Endometrial microvascular endothelial cells (primary cell): ENCODE data around the gene PELO. TPM values are rescaled to one million over a fixed set of nuclear protein-coding genes. Genes with fewer than 3 reads are reported as not detected.

Experiments used
- in situ Hi-C: cut with HindIII; loops from 2 replicates; pipeline ENCODE4 v1.10.0; 2017; ENCODE audit warnings: low sequenced_read_pairs, low pct_unique_long_range_greater_than_20kb; ENCODE audit errors: inconsistent ontology term
- total RNA-seq: library from RNA; depleted of rRNA; stranded (reverse); fragments of >200 nt; gene quantifications from one replicate; pipeline ENCODE4 v1.2.3, GENCODE V29; 2015; ENCODE audit errors: inconsistent ontology term

The PELO gene
- total RNA-seq, 1 donor from 2014 or later = 15.2 TPM

DNA sequence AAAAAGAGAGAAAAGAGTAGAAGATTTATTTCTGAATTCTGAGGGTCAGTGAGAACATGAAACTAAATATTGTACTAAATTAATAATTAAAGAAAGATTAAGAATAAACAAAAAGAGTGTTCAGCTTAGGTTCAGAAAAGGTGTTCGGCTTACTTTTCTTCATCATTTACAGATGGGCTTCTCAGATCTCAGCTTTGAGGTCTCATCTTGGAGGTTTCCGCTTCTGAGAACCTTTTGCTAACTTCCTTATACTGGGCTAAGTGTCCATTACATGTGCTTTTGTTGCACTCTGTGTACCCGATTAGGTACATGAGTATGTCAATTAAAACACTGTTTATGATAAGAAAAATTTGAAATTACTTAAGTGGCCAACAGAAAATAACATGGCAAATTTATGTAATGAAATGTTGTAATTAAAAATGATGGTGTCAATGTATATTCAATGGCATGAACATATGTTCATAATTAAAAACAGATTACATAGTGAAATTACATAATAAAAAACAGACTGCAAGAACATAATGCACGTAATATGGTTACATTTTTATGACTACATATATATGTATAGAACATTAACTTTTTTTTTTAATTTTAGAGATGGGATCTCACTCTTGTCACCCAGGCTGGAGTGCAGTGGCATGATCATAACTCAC is 17.3 kb upstream of the PELO start:
- in situ Hi-C loops = no loop called here

- in situ Hi-C loops = no loop called here
These were observed 16.2 kb upstream of the PELO start for GRCh38 chr5:52771343-52772039.

GRCh38 chr5:52772668-52773067 is 15.0 kb upstream of the PELO start:
- in situ Hi-C loops = no loop called here

DNA sequence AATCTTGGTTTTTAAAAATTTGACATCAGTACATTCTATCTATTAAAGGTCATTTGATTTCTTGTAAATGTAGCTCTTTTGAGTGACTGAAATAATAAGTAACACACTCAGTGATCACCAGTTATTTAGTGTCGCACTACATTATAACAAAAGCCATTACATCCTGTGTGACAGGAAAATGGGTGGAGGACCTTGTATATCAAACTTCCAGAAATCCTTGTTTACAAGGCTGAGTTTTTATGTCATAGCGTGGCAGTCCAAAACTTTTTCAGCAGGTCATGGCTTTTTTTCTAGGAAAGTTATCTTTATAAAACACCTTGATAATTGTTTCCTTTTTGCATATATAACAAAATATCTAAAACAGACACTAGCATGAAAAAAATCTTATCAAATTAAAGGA is 14.4 kb upstream of the PELO start:
- in situ Hi-C loops = no loop called here

- in situ Hi-C loops = no loop called here
These were observed 13.7 kb upstream of the PELO start for GRCh38 chr5:52774005-52774410.

- in situ Hi-C loops = no loop called here
These were observed 11.6 kb upstream of the PELO start for GRCh38 chr5:52776116-52776515.

- in situ Hi-C loops = no loop called here
These were observed 10.5 kb upstream of the PELO start for GRCh38 chr5:52777186-52777585.

DNA sequence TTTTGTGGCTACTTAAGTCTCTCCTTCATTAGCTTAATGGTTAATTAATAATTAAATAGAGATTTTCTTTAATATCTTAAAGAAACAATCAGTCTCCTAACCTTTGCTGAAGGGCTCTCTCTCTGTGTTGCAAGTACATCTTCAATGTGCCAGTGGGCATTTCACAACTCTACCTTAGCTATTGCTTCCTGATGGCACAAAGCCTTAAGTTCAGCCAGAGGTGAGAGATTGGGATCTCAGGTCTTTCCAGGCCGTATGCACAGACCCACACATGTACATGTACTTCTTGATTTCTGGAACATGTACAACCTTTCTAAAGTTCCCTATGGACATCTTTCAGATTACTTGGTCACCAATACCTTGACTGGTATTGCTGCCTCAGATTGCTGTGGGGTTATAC is 8.9 kb upstream of the PELO start:
- in situ Hi-C loops = no loop called here

GRCh38 chr5:52779213-52779612 is 8.5 kb upstream of the PELO start:
- in situ Hi-C loops = no loop called here

- in situ Hi-C loops = no loop called here
These were observed 4.3 kb upstream of the PELO start for GRCh38 chr5:52783226-52783959.

DNA sequence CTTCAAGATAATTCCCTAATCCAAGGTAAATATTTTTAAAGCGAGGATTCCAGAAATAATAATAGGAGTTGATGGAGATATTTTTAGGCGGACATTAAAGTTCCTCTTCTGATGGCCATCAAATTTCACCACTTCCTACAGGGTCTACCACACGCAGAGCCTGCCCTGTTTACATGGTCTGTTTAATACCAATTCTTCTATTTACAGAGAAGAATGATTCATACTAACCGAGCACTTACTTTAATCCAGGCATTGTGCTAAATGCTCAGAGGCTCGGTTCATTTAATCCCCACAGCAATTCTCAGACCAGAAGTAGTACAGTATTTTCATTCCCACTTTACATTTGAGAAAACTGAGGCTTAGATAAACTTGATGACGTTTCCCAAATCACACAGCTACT is 3.0 kb upstream of the PELO start:
- in situ Hi-C loops = no loop called here

GRCh38 chr5:52786391-52786790 is 1.3 kb upstream of the PELO start:
- in situ Hi-C loops = no loop called here

- in situ Hi-C loops = no loop called here
These were observed 642 bp upstream of the PELO start for GRCh38 chr5:52786949-52787599.

DNA sequence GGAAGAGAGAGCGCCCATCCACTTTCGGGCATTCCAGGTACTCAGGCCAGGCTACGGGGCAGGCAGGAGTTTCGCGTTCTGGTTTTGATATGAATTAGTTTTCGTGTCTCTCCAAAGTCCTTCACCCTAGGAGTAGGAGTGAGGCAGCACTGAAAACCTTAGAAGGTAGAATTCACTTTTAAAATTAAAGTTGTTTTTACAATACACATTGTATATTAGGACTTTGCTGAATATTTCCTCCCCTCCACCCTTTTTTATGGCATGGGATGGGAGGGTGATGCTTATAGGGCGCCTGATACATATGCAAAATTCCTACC is 747 bp downstream of the PELO start:
- in situ Hi-C loops = no loop called here

DNA sequence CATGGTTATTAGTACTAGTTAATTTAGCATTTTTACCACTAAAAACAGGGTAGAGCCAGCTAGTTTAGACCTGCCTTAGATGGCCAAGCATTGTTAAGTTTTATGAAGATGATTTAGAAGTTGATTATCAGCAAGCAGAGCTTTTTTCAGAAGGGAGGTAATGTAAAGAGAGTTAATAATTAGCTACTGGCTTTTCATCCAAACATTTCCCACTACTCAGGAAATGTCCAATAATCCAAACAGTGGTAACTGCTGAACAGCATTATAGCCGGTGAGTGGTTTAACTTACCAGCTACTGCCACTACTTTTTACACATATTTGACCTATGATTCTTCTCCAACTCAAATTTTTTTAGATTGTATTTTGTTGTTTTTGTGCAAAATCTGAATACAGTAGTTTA is 1.7 kb downstream of the PELO start:
- in situ Hi-C loops = no loop called here

DNA sequence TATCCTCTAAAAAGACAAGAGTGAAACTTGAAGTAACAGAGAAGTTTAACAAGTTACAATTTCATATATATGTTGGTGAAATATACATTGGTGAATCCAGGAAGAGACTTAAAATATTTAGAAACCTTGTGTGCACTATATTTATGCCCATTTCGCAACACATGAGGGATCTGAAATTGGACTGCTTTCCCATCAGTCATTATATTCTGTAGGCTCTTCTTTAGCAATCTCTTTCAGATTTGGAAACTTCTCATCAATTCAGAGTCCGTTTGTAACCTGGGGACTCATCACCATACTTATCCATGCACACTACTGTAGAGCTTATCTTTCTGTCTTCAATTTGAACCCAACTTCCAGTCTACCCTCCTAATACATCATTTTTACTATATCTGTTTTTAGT is 2.1 kb downstream of the PELO start:
- in situ Hi-C loops = no loop called here

DNA sequence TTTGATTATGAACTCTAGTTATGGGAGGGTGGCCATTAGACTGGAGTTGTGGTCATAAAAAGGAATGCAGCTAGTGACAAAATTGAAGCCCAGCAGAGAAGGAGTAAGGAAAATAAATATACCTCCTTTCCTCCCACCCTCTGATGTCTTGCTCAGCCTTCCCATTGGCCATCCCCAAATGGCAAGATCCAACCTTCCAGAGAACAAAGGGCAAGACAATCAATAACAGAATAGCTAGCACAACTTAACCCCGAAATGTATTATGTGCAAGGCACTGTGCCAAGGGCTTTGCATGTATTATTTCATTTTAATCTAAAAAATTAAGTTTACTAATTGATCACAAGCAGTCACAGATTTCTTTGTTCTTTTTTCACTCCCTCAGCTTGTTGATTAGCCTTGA is 3.6 kb downstream of the PELO start:
- in situ Hi-C loops = no loop called here

GRCh38 chr5:52794519-52794918 is 6.8 kb downstream of the PELO start:
- in situ Hi-C loops = no loop called here

GRCh38 chr5:52796031-52796430 is 8.3 kb downstream of the PELO start:
- in situ Hi-C loops = no loop called here
